Natural killer cell treated with Interleukin-12 subunit alpha and Interleukin-12 subunit beta and Interleukin-15 and Interleukin-18, amount 100 ng/mL, for 72 hours (primary cell): ENCODE data around the gene LPAR1. TPM values are rescaled to one million over a fixed set of nuclear protein-coding genes. Genes with fewer than 3 reads are reported as not detected.
"Not testable (repeated sequence)": the region's sequence is repeated elsewhere in the genome, so short reads cannot be mapped to it uniquely, and the experiment has no call there.

Source experiments
- ATAC-seq, 2 donors: fragments of 150-1000 bp; cut with Tn5 transposase in 1 of 2; sonication (Bioruptor Pico), chemical (Tn5 transposase) in 1 of 2; 2 replicates each; pipeline ENCODE4 v1.10.0; 2021
- DNase-seq: peaks from one replicate; pipeline ENCODE4 v3.0.0; 2022; ENCODE audit warnings: low spot score
- H3K27ac Mint-ChIP-seq, 2 donors: 1 replicate in 1 of 2; 2 replicates in 1 of 2; pipeline ENCODE4 v1.8.0; 2022; ENCODE audit warnings: mixed read lengths in 2 of 2, mild to moderate bottlenecking in 1 of 2, moderate library complexity in 1 of 2
- H3K27me3 Mint-ChIP-seq, 2 donors: 1 replicate in 1 of 2; 2 replicates in 1 of 2; pipeline ENCODE4 v1.8.0; 2022; ENCODE audit warnings: mixed read lengths in 2 of 2
- H3K36me3 Mint-ChIP-seq: one replicate; pipeline ENCODE4 v1.8.0; 2022; ENCODE audit warnings: mixed read lengths
- H3K4me1 Mint-ChIP-seq, 2 donors: 1 replicate in 1 of 2; 2 replicates in 1 of 2; pipeline ENCODE4 v1.8.0; 2022; ENCODE audit warnings: low read depth in 2 of 2, mixed read lengths in 2 of 2, mild to moderate bottlenecking in 1 of 2
- H3K4me3 Mint-ChIP-seq: one replicate; pipeline ENCODE4 v1.8.0; 2022; ENCODE audit warnings: mixed read lengths
- H3K9me3 Mint-ChIP-seq: 2 replicates; pipeline ENCODE4 v1.8.0; 2022; ENCODE audit warnings: mixed read lengths
- total RNA-seq, 2 donors: library from RNA; stranded (reverse); gene quantifications; one replicate each; pipeline ENCODE4 v1.2.3, GENCODE V29; 2022

The LPAR1 gene
- total RNA-seq, 2 donors from 2014 or later: 0.21 TPM; not detected in 1

GRCh38 chr9:110874963-110875674, 163.2 kb downstream of the LPAR1 start:
- no peaks in the 10 kb centered on the region for H3K27me3 Mint-ChIP-seq
- no peak overlapping the region for H3K27ac Mint-ChIP-seq
- peaks cover 7% of the 10 kb centered on the region for H3K9me3 Mint-ChIP-seq
- ATAC-seq (peak in 1 of 2 donors; percentile 62), DNase-seq (no peak)
- H3K4me1 Mint-ChIP-seq: peaks cover 5 to 7% of the 10 kb centered on the region in 2 donors
- no peaks in the 10 kb centered on the region for H3K36me3 Mint-ChIP-seq
- H3K4me3 Mint-ChIP-seq: no peak overlapping the region

GRCh38 chr9:110872920-110873319, 165.3 kb downstream of the LPAR1 start:
- Mint-ChIP-seq H3K4me3 (no peak overlapping the region), H3K36me3 (no peaks in the 10 kb centered on the region), H3K9me3 (peaks cover 2% of the 10 kb centered on the region), H3K4me1 (peaks cover 5 to 7% of the 10 kb centered on the region in 2 donors), H3K27me3 (no peaks in the 10 kb centered on the region), H3K27ac (no peak overlapping the region)
- ATAC-seq: no peak
- no peak for DNase-seq

- H3K4me3 Mint-ChIP-seq: no peak overlapping the region
- DNase-seq (no peak), ATAC-seq (no peak)
- no peak overlapping the region for H3K27ac Mint-ChIP-seq
- H3K36me3 Mint-ChIP-seq: no peaks in the 10 kb centered on the region
- H3K9me3 Mint-ChIP-seq: peaks cover 2% of the 10 kb centered on the region
- H3K27me3 Mint-ChIP-seq: no peaks in the 10 kb centered on the region
- peaks cover 5 to 7% of the 10 kb centered on the region in 2 donors for H3K4me1 Mint-ChIP-seq
Measured at GRCh38 chr9:110871736-110872135, 166.5 kb downstream of the LPAR1 start.

- H3K9me3 Mint-ChIP-seq: peaks cover 2% of the 10 kb centered on the region
- H3K4me3 Mint-ChIP-seq: no peak overlapping the region
- no peak overlapping the region for H3K27ac Mint-ChIP-seq
- ATAC-seq: no peak
- H3K4me1 Mint-ChIP-seq: no peaks in the 10 kb centered on the region
- no peaks in the 10 kb centered on the region for H3K27me3 Mint-ChIP-seq
- H3K36me3 Mint-ChIP-seq: no peaks in the 10 kb centered on the region
- DNase-seq: no peak
Measured at GRCh38 chr9:110869931-110870330, 168.3 kb downstream of the LPAR1 start.

GRCh38 chr9:110864011-110864410, 174.3 kb downstream of the LPAR1 start:
- no peaks in the 10 kb centered on the region for H3K4me1 Mint-ChIP-seq
- DNase-seq (no peak), ATAC-seq (no peak)
- peaks cover 4% of the 10 kb centered on the region for H3K9me3 Mint-ChIP-seq
- no peaks in the 10 kb centered on the region for H3K27me3 Mint-ChIP-seq
- no peak overlapping the region for H3K27ac Mint-ChIP-seq
- H3K4me3 Mint-ChIP-seq: no peak overlapping the region
- H3K36me3 Mint-ChIP-seq: no peaks in the 10 kb centered on the region

GRCh38 chr9:110861370-110862110, 176.7 kb downstream of the LPAR1 start:
- ATAC-seq, H3K27ac Mint-ChIP-seq, H3K27me3 Mint-ChIP-seq, H3K36me3 Mint-ChIP-seq, H3K9me3 Mint-ChIP-seq, DNase-seq, H3K4me3 Mint-ChIP-seq, H3K4me1 Mint-ChIP-seq: not testable (repeated sequence)

DNA sequence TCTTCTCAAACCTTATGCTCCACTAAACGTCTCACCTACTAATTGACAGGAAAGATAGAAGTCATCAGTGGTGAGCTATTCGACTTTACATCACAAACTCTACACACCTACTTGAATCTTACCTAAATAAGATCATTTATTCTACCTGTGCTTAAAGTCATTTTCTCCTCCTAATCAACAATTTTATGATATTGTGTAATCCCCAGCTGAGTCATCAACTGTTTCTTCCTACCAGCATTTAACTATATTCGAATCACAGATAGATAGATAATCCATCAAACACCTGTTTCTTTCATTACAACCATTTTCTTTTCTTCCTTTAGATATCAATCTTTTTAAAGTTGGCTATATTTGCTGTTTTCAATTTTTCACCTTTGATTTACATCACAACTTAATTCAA, 181.5 kb downstream of the LPAR1 start:
- H3K27ac Mint-ChIP-seq: no peak overlapping the region
- no peaks in the 10 kb centered on the region for H3K36me3 Mint-ChIP-seq
- no peak for ATAC-seq
- no peak for DNase-seq
- no peaks in the 10 kb centered on the region for H3K27me3 Mint-ChIP-seq
- H3K4me3 Mint-ChIP-seq: no peak overlapping the region
- peaks cover 18% of the 10 kb centered on the region for H3K9me3 Mint-ChIP-seq
- H3K4me1 Mint-ChIP-seq: no peaks in the 10 kb centered on the region

DNA sequence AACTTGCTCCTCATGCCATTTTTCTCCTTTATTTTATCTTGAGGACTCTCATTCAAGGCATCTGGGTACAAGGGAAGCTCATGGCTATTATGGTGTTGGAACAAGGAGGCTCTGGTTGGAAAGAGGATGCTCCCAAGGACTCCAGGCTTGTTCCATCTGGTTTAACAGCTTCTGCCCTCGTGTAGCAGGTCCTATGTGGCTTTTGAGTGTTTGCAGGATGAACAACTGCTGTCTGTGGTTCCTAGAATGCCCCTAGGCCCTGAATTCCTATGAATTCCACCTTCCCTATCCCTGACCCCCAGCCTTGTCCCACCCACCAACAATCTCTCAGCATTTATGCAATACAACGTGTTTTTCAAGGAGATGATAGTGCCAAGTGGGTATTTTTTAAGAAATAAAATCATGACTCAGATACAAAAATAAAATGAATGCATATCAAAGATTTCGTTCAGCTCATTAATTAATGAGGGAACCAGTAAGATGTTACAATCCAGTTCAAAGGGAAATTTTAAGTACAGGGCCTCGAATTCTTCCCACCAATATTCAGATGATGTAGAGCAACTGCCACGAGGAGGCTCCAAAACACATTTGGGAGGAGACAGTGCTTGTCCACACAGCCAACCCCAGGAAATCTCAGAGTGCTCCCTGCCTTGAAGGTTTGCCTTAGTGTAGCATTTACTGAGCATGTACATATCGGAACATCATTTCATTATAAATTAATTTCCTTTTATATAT, 187.7 kb downstream of the LPAR1 start:
- Mint-ChIP-seq H3K36me3 (no peaks in the 10 kb centered on the region), H3K27me3 (no peaks in the 10 kb centered on the region), H3K27ac (no peak overlapping the region), H3K4me3 (no peak overlapping the region), H3K9me3 (peaks cover 8% of the 10 kb centered on the region), H3K4me1 (no peaks in the 10 kb centered on the region)
- DNase-seq (no peak), ATAC-seq (no peak)

GRCh38 chr9:110847671-110848070, 190.6 kb downstream of the LPAR1 start:
- H3K27ac Mint-ChIP-seq: no peak overlapping the region
- no peaks in the 10 kb centered on the region for H3K36me3 Mint-ChIP-seq
- ATAC-seq: no peak
- H3K9me3 Mint-ChIP-seq: peaks cover 7% of the 10 kb centered on the region
- no peaks in the 10 kb centered on the region for H3K4me1 Mint-ChIP-seq
- H3K27me3 Mint-ChIP-seq: no peaks in the 10 kb centered on the region
- DNase-seq: no peak
- H3K4me3 Mint-ChIP-seq: no peak overlapping the region

- no peak for DNase-seq
- Mint-ChIP-seq H3K36me3 (no peaks in the 10 kb centered on the region), H3K9me3 (peaks cover 7% of the 10 kb centered on the region), H3K27ac (no peak overlapping the region), H3K4me3 (no peak overlapping the region), H3K27me3 (no peaks in the 10 kb centered on the region), H3K4me1 (no peaks in the 10 kb centered on the region)
- ATAC-seq: no peak
Measured at GRCh38 chr9:110846215-110846614, 192.1 kb downstream of the LPAR1 start.

DNA sequence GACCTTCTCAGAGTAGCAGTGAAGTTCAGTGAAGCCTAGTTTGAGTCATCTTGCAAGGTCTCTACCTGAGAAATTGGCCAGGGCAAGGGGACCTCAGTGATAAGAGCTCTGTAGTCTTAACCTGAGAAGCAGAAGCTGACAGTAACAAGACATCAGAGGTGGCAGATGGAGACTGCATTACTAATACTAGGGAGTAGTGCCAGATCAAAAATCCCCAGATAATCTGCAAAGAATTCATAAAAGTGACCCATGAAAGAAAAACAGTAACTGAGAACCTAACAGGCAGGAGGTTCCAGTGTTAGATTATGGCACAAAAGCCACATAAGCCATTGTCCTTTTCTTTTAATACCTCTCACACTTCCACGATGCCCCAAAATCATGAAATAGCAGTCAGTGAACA, 194.1 kb downstream of the LPAR1 start:
- Mint-ChIP-seq H3K4me3 (no peak overlapping the region), H3K36me3 (peaks cover 5% of the 10 kb centered on the region), H3K27me3 (no peaks in the 10 kb centered on the region), H3K4me1 (no peaks in the 10 kb centered on the region), H3K9me3 (peaks cover 11% of the 10 kb centered on the region), H3K27ac (no peak overlapping the region)
- ATAC-seq (no peak), DNase-seq (no peak)

GRCh38 chr9:110842986-110843385, 195.3 kb downstream of the LPAR1 start:
- H3K27me3 Mint-ChIP-seq: no peaks in the 10 kb centered on the region
- peaks cover 11% of the 10 kb centered on the region for H3K9me3 Mint-ChIP-seq
- peaks cover 5% of the 10 kb centered on the region for H3K36me3 Mint-ChIP-seq
- H3K4me3 Mint-ChIP-seq: no peak overlapping the region
- ATAC-seq: no peak
- no peaks in the 10 kb centered on the region for H3K4me1 Mint-ChIP-seq
- H3K27ac Mint-ChIP-seq: no peak overlapping the region
- DNase-seq: no peak

DNA sequence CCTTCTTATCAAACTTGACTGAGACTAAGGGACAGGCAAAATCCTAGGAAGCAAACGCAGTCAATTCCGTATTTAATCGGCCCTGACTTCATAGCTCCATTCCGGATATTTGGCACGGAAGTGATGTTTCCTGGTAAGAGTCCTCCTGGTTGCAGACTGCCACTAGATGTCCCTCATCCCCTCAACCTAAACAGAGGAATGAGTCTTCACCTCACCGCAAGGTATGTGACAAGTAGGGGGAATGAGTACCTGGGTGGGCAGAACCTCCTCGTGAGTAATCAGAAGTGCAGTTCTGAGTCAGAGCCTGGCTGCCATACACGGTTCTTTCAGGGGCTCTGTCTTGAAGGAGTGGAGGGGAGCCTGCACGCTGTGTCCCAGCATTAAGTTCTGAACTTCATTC, 196.1 kb downstream of the LPAR1 start:
- no peak overlapping the region for H3K27ac Mint-ChIP-seq

GRCh38 chr9:110837401-110838005, 200.8 kb downstream of the LPAR1 start:
- Mint-ChIP-seq H3K36me3 (peaks cover 5% of the 10 kb centered on the region), H3K27ac (no peak overlapping the region)
- ATAC-seq: no peak

More for the DNA sequence above, 196.1 kb downstream of the LPAR1 start:
- no peak for ATAC-seq
- Mint-ChIP-seq H3K36me3 (peaks cover 5% of the 10 kb centered on the region), H3K27me3 (no peaks in the 10 kb centered on the region), H3K4me1 (no peaks in the 10 kb centered on the region), H3K9me3 (peaks cover 11% of the 10 kb centered on the region), H3K4me3 (no peak overlapping the region)
- no peak for DNase-seq

More at GRCh38 chr9:110837401-110838005, 200.8 kb downstream of the LPAR1 start:
- no peaks in the 10 kb centered on the region for H3K27me3 Mint-ChIP-seq
- no peaks in the 10 kb centered on the region for H3K4me1 Mint-ChIP-seq
- H3K9me3 Mint-ChIP-seq: peaks cover 8% of the 10 kb centered on the region
- no peak for DNase-seq
- H3K4me3 Mint-ChIP-seq: no peak overlapping the region
